Rectal smooth muscle tissue (tissue), 1 donor: ENCODE results near the gene SMIM35.

Experiments used
- H3K27ac ChIP-seq: one replicate; pipeline ENCODE4 v1.7.0; 2013; ENCODE audit warnings: low read depth, low read length, inconsistent platforms
- H3K27me3 ChIP-seq: one replicate; pipeline ENCODE4 v1.7.0; 2013; ENCODE audit warnings: low read length; ENCODE audit not compliant: control insufficient read depth, insufficient read depth
- H3K36me3 ChIP-seq: one replicate; pipeline ENCODE4 v1.7.0; 2013; ENCODE audit warnings: low read length; ENCODE audit not compliant: control insufficient read depth, insufficient read depth
- H3K4me1 ChIP-seq: one replicate; pipeline ENCODE4 v1.7.0; 2013; ENCODE audit warnings: low read length; ENCODE audit not compliant: control insufficient read depth, insufficient read depth
- H3K4me3 ChIP-seq: one replicate; pipeline ENCODE4 v1.7.0; 2013; ENCODE audit warnings: low read length
- H3K9ac ChIP-seq: one replicate; pipeline ENCODE4 v1.7.0; 2013; ENCODE audit warnings: low read length

Gene SMIM35

DNA sequence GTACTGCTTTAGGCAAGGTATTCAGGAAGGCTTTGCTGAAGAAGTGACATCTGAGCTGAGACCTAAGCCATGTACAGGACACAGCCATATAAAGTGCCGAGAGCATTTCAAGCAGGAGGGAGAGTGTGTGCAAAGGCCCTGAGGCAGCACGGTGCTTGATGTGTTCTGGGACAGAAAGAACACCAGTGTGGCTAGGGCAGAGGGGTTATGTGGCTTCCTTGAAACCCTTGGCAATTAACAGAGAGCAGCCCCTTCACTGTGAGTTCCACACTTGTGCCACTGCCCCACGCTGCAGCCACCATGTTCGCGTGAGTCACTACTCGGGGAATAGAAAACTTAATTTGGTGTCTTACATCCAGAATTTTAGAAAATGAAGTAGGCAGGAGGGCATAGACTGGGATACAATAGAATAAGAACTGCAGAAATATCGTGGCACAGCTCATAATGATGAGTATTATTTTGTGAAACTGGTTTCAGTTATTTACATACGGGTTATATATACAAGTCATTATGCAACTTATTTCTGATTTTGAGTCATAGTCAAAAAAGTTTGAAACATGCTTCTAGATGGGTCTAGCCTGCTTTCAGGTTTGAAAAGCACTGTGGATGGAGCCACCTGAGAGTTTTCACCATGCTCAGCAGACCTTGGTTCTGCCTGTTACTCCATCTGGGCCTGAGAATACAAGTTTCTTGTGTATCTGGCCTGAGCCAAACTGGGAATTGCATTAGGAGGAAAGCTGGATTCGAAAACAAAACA lies 88.8 kb downstream of the SMIM35 start:
- H3K27me3 ChIP-seq = no peaks in the 10 kb centered on the region
- no peak overlapping the region for H3K27ac ChIP-seq
- no peaks in the 10 kb centered on the region for H3K4me1 ChIP-seq
- H3K4me3 ChIP-seq = no peak overlapping the region
- H3K36me3 ChIP-seq = peaks cover 7% of the 10 kb centered on the region
- no peak overlapping the region for H3K9ac ChIP-seq

DNA sequence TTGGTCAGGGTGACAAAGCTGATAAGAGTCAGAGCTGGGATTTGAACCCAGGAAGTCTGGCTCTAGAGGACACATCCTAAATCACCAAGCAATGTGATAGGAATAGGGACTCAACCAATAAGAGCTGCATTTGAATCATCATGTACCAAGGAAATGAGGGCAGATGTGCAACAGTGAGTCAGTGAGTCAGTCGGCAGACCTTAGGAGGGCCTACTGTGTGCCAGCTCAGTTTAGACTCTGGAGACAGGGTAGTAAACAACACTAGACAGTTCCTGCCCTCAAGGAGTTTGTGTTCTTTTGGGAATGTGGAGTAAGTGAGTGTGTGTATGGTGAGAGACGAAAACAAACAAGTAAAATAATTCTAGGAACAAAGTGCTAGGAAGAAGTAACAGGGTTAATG lies 89.4 kb downstream of the SMIM35 start:
- no peak overlapping the region for H3K9ac ChIP-seq
- H3K27me3 ChIP-seq = no peaks in the 10 kb centered on the region
- peaks cover 7% of the 10 kb centered on the region for H3K36me3 ChIP-seq
- no peaks in the 10 kb centered on the region for H3K4me1 ChIP-seq
- no peak overlapping the region for H3K4me3 ChIP-seq
- no peak overlapping the region for H3K27ac ChIP-seq

DNA sequence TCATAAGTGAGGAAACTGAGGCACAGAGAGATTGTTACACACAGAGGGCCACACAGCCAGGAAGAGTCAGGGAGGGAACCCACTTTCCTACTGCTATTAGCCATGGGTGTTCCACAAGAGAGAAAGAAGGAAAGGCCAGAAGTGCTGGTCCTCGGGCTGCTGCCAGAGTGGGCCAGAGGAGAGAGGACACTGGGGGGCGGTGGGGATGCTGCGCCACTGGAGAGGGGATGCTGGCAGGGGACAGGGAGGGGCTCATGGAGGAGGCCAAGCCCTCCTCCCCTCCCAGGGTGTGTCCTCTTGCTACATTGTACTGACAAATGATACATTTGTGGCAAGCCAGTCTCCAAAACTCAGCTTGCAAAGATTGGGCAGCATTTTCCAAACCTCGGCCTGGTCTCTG lies 90.7 kb downstream of the SMIM35 start:
- peaks cover 7% of the 10 kb centered on the region for H3K36me3 ChIP-seq
- H3K27me3 ChIP-seq = no peaks in the 10 kb centered on the region
- H3K9ac ChIP-seq = no peak overlapping the region
- H3K27ac ChIP-seq = no peak overlapping the region
- H3K4me3 ChIP-seq = no peak overlapping the region
- H3K4me1 ChIP-seq = no peaks in the 10 kb centered on the region

DNA sequence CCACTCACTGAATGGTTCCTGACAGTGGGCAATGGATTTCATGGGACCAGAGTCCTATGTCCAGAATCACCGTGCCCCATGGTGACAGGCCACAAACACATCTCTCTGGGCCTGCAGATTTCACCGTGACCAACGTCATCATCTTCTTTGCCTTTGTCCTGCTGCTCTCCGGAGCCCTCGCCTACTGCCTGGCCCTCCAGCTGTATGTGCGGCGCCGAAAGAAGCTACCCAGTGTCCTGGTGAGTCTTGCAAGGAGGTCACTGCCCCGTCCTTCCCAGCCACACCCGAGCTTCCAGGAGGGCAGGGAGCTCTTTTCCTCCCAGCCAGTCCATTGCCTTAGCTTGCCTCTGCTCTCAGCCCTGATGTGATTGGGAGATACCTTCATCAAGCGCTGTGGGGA lies 91.3 kb downstream of the SMIM35 start:
- Histone ChIP-seq H3K36me3 (peaks cover 7% of the 10 kb centered on the region), H3K27me3 (no peaks in the 10 kb centered on the region), H3K27ac (no peak overlapping the region), H3K9ac (no peak overlapping the region), H3K4me3 (no peak overlapping the region), H3K4me1 (no peaks in the 10 kb centered on the region)

DNA sequence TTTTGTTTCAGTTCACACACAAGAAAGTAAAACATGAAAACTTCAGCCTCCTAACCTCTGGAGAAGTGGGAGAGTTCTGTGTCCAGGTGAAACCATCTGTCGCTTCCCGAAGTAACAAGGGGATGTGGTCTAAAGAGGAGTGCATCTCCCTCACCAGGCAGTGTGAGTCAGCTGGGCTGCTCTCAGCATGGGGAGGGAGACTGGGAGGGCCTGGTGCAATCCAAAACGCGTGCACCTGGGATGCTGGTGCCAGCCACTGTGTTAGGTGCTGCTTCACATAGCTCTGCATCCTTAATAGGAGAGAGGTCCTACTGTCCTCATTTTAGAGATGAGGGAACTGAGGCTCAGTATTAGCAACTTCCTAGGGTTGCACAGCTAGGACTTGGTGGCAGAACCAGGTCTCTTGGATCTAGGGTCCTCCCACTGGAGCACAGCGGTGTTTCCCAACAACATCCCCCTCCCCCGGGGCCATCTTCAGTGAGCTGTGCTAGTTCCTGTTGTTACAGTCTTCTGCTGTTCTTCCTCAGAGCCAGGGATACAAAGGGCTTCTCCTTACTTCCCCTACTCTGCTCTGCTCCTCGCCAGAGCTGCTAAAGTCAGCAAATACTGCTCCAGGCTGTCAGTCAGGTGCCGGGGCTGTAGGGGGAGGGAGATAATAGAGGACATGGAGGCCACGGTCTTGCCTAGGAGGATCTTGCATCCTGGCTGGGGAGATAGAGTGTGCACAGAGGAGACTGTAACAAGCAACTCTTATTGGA lies 92.6 kb downstream of the SMIM35 start:
- H3K4me3 ChIP-seq = no peak overlapping the region

DNA sequence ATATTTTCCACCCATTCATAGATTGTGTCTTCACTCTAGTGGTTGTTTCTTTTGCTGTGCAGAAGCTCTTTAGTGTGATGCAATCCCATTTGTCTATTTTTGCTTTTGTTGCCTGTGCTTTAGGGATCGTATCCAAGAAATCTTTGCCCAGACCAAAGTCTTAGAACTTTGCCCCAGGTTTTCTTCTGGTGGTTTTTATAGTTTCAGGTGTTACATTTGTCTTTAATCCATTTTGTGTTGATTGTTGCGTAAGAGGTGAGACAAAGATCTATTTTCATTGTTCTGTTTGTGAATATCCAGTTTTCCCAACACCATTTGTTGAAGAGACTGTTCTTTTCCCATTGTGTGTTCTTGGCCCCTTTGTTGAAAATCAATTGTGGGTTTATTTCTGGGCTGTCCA lies 94.1 kb downstream of the SMIM35 start:
- H3K27me3 ChIP-seq = no peaks in the 10 kb centered on the region
- H3K4me3 ChIP-seq = no peak overlapping the region
- no peak overlapping the region for H3K9ac ChIP-seq
- no peaks in the 10 kb centered on the region for H3K4me1 ChIP-seq
- H3K27ac ChIP-seq = no peak overlapping the region
- H3K36me3 ChIP-seq = peaks cover 11% of the 10 kb centered on the region

More for the DNA sequence above, 92.6 kb downstream of the SMIM35 start:
- Histone ChIP-seq H3K27me3 (no peaks in the 10 kb centered on the region), H3K9ac (no peak overlapping the region), H3K4me1 (no peaks in the 10 kb centered on the region), H3K36me3 (peaks cover 10% of the 10 kb centered on the region), H3K27ac (no peak overlapping the region)

DNA sequence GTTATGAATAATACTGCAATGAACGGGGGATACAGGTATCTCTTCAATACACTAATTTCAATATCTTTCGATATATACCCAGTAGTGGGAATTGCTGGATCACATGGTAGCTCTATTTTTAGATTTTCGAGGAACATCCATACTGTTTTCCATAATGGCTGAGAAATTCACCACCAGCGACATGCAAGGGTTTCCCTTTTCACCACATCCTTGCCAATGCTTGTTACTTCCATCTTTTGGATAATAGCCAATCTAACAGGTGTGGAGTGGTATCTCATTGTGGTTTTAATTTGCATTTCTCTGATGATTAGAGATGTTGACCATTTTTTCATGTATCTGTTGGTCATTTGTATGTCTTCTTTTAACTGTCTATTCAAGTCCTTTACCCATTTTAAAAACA lies 94.6 kb downstream of the SMIM35 start:
- H3K4me3 ChIP-seq = no peak overlapping the region

DNA sequence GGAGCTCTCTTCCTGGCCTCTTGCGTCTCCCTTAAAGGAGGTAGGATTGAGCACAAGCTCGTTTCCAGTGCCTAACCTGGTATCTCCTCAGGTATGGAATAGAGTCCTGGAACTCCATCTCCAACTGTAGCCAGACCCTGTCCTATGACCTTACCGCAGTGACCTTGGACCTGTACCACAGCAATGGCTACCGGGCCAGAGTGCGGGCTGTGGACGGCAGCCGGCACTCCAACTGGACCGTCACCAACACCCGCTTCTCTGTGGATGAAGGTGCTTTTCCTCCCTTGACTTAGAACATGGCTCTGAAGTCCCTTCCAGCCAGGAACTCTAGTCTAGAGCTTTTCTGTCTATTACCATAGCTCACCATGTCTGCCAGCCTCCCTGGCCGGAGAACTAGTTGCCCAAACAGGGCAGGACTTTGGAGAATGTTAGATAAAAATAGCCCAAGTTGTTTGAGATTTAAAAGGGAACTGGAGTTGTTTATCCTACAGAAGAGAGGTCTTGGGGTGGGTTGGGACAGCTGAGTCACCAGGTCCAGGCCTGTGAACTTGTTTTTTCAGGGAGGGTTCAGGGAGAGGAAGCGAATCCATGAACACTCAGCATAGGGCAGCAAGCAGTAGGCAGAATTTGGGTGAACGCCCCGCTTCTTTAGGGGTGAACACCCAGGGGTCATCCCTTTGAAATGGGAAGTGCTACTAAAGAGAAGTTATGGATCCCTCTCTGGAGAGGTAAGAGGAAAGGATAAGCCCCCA lies 97.2 kb downstream of the SMIM35 start:
- Histone ChIP-seq H3K9ac (no peak overlapping the region), H3K27ac (peak overlapping the region; percentile 13), H3K4me3 (peak overlapping the region; percentile 30), H3K27me3 (no peaks in the 10 kb centered on the region), H3K36me3 (peaks cover 10% of the 10 kb centered on the region), H3K4me1 (peaks cover 3% of the 10 kb centered on the region)

More for the DNA sequence above, 94.6 kb downstream of the SMIM35 start:
- Histone ChIP-seq H3K9ac (no peak overlapping the region), H3K27ac (no peak overlapping the region), H3K36me3 (peaks cover 11% of the 10 kb centered on the region), H3K4me1 (no peaks in the 10 kb centered on the region), H3K27me3 (no peaks in the 10 kb centered on the region)

DNA sequence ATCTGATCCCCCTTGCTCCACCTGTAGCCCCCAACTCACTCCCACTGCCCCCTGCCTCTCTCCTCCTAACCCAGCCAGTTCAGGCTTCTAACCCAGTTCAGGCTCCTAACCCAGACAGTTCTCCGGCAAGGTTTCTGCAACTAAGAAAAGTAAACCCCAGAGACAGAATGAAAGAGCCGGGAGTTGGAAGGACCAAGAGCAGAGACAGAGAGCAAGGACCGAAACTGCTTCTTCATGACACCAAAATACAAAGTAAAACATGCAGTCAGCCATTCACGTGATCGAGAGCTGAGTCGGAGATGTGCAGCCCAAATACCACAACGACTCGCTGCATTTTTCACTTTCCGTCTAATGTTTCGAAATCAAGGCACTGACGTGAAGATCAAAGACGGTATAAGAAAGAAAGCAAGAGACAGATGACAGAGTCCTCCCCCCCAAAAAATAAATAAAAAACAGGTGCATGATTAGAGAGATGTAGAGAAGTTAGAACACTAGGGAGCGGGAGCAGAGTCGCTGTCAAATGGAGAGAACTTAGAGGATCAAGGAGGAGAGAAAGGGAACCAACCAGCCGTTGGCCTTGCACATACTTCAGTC lies 99.7 kb downstream of the SMIM35 start:
- H3K27ac ChIP-seq = no peak overlapping the region
- H3K4me3 ChIP-seq = peak overlapping the region; percentile 63
- H3K4me1 ChIP-seq = peaks cover 3% of the 10 kb centered on the region
- no peaks in the 10 kb centered on the region for H3K27me3 ChIP-seq
- peaks cover 3% of the 10 kb centered on the region for H3K36me3 ChIP-seq
- H3K9ac ChIP-seq = peak overlapping the region; percentile 26

DNA sequence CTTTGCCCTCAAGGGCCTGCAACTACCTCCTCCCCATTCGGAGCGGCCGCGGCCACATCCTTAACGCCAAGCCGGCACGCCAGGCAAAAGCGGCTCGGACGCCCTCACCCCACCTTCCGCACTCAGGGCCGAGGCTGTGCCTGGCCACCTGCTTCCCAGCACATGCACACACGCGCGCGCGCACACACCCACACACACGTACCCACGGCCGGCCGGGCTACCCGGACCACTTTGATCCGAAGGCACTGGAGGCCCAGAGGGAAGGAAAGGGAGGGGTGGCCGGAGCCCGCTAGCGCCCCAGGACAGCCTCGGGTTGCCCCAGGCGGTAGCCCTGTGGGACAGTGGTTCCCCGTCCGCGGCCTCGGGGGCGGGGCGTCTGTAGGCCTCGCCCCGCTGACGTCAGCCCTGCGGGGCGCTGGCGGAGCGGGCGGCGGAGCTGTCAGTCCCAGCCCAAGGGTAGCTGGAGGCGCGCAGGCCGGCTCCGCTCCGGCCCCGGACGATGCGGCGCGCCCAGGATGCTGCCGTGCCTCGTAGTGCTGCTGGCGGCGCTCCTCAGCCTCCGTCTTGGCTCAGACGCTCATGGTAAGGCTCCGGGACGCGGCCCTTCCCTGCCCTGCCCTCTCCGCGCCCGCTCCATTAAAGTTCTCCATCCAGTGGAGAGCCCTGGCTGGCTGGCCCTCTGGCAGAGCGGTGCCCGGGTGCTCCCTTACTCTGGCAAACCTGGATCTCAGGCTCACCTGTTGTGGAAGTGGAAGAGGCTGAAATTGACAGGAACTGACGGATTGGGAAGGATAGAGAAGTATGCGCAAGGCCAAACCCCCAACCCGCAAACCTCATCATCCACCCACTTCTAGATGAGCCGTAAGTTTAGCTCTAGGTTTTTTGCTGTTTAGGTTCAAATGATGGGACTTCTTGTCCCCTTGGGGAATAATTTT lies 100.5 kb downstream of the SMIM35 start, which contains the start of gene IL10RA:
Gene IL10RA, plus strand, starts transcription at position 442 of the 935 bp plus-strand sequence. Its CDS starts 74 bp downstream, at position 516.
- Histone ChIP-seq H3K4me3 (peak within 1 kb of the TSS; percentile 63), H3K36me3 (peaks cover 3% of the 10 kb centered on the region), H3K4me1 (peaks cover 3% of the 10 kb centered on the region), H3K27me3 (no peaks in the 10 kb centered on the region), H3K27ac (peak within 1 kb of the TSS; percentile 47), H3K9ac (peak within 1 kb of the TSS; percentile 71)

DNA sequence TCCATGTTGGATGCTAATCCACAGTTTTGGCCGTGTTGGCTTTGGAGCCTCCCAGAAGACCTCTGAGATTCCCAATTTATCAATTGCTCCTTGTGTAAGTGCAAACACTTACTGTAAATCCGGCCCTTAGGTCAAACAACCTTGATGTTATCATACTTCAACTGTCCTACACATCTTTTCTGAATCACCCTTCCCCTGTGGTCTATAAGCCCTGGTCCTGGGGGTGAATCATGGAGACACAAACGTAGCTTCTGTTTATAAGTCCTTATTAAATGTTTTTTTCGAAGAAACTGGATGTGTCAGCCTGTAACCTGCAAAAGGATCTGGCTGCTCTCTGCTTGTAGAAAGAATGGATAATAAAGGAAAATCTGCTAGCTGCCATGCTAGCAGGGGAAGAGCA lies 102.3 kb downstream of the SMIM35 start:
- Histone ChIP-seq H3K9ac (no peak overlapping the region), H3K27me3 (no peaks in the 10 kb centered on the region), H3K4me3 (no peak overlapping the region), H3K36me3 (peaks cover 3% of the 10 kb centered on the region), H3K27ac (no peak overlapping the region), H3K4me1 (peaks cover 3% of the 10 kb centered on the region)
